GM12878 (cell line): ENCODE data around the gene BARX2. TPM values are rescaled to one million over a fixed set of nuclear protein-coding genes. Genes with fewer than 3 reads are reported as not detected.

Experiments
- ATAC-seq: fragments of 200-7000 bp; cut with Tn5 transposase; 3 replicates; pipeline ENCODE4 v1.9.1; 2020; ENCODE audit warnings: mild to moderate bottlenecking, moderate library complexity
- BruUV-seq: library from RNA; stranded (reverse); fragments of 400-500 nt; replicated peaks from 2 replicates; lab custom pipeline; 2021; lab: Mats Ljungman, UMichigan
- CTCF ChIA-PET: fragments of 300-600 bp; sonication (Branson Sonifier 250); formaldehyde crosslinking; extraction: SDS; loops from one replicate; lab custom pipeline; 2021; ENCODE audit warnings: inconsistent platforms; lab: Yijun Ruan, JAX
- POLR2A ChIA-PET: fragments of 350-600 bp; formaldehyde crosslinking; extraction: SDS; loops from one replicate; lab custom pipeline; 2021; ENCODE audit warnings: inconsistent platforms; lab: Charles Lee
- RAD21 ChIA-PET: fragments of 300-600 bp; sonication (Branson Sonifier 250); formaldehyde crosslinking; loops from one replicate; lab custom pipeline; 2023; ENCODE audit warnings: antibody characterized with exemption; ENCODE audit not compliant: unreplicated experiment; lab: Charles Lee
- SMC1A ChIA-PET: fragments of 300-600 bp; sonication (Branson Sonifier 250); formaldehyde crosslinking; loops from one replicate; lab custom pipeline; 2023; ENCODE audit not compliant: unreplicated experiment, uncharacterized antibody; lab: Charles Lee
- DNase-seq: peaks from one replicate; pipeline ENCODE4 v3.0.0-alpha.2; 2011; ENCODE audit warnings: low read depth, low spot score
- FAIRE-seq: peaks from 3 replicates; lab custom pipeline; 2011; peaks lifted over from hg19 to GRCh38; lab: Jason Lieb, UNC
- H2AFZ ChIP-seq: 2 replicates; pipeline ENCODE4 v1.6.0; 2011; ENCODE audit warnings: low read depth, low read length, control low read depth; ENCODE audit not compliant: control insufficient read depth
- H3K27ac ChIP-seq: 2 replicates; pipeline ENCODE4 v1.5.1; 2011; ENCODE audit warnings: control low read depth; ENCODE audit not compliant: control insufficient read depth, insufficient read depth
- H3K27me3 ChIP-seq, 2 experiments: replicated peaks in 1 of 2; 2 replicates each; pipeline versions ENCODE4 v1.6.0 to v1.6.1; 2011; ENCODE audit warnings: low read length in 1 of 2; ENCODE audit not compliant: control insufficient read depth in 2 of 2, insufficient read depth in 2 of 2
- H3K36me3 ChIP-seq, 2 experiments: 2 replicates each; pipeline ENCODE4 v1.5.1; 2011; ENCODE audit warnings: low read length in 1 of 2; ENCODE audit not compliant: control insufficient read depth in 2 of 2, insufficient read depth in 2 of 2
- H3K4me1 ChIP-seq: 2 replicates; pipeline ENCODE4 v1.6.1; 2011; ENCODE audit warnings: mild to moderate bottlenecking, low read length, moderate library complexity, mixed read lengths; ENCODE audit not compliant: control insufficient read depth, insufficient read depth
- H3K4me2 ChIP-seq: 2 replicates; pipeline ENCODE4 v1.6.0; 2011; ENCODE audit warnings: control low read depth; ENCODE audit not compliant: control insufficient read depth, insufficient read depth
- H3K4me3 ChIP-seq: fragments of 200-600 bp; sonication (generic); 2 replicates; pipeline ENCODE4 v1.5.1; 2016
- H3K79me2 ChIP-seq: 2 replicates; pipeline ENCODE4 v1.6.0; 2011; ENCODE audit warnings: low read length; ENCODE audit not compliant: control insufficient read depth, insufficient read depth
- H3K9ac ChIP-seq: 2 replicates; pipeline ENCODE4 v1.8.0; 2011; ENCODE audit warnings: low read length, control low read depth, mixed read lengths; ENCODE audit not compliant: control insufficient read depth, insufficient read depth
- H3K9me3 ChIP-seq: replicated peaks from 3 replicates; pipeline ENCODE4 v1.5.1; 2011; ENCODE audit warnings: mild to moderate bottlenecking, low read length; ENCODE audit not compliant: control insufficient read depth, insufficient read depth
- H4K20me1 ChIP-seq: 2 replicates; pipeline ENCODE4 v1.6.0; 2011; ENCODE audit not compliant: control insufficient read depth, insufficient read depth
- ATF7 ChIP-seq: fragments of 450-650 bp; IDR thresholded peaks from 2 replicates; pipeline ENCODE4 v1.6.1; 2016; ENCODE audit warnings: low read depth, mild to moderate bottlenecking
- JUNB ChIP-seq: IDR thresholded peaks from 2 replicates; pipeline ENCODE4 v1.6.1; 2016; ENCODE audit warnings: antibody characterized with exemption, mild to moderate bottlenecking
- MEF2B ChIP-seq: fragments of 450-650 bp; IDR thresholded peaks from 2 replicates; pipeline ENCODE4 v1.6.1; 2018; ENCODE audit warnings: mild to moderate bottlenecking, moderate library complexity; ENCODE audit not compliant: partially characterized antibody, poor library complexity, severe bottlenecking
- NFYA ChIP-seq: IDR thresholded peaks from 2 replicates; pipeline ENCODE4 v1.6.1; 2011; ENCODE audit warnings: low read depth, mild to moderate bottlenecking, low read length, improper control_type of control experiment, borderline replicate concordance
- NRF1 ChIP-seq: conservative IDR thresholded peaks from 2 replicates; pipeline ENCODE4 v1.6.1; 2011; ENCODE audit warnings: mild to moderate bottlenecking, low read depth, low read length, improper control_type of control experiment
- SMAD5 ChIP-seq: IDR thresholded peaks from 2 replicates; pipeline ENCODE4 v1.6.1; 2016; ENCODE audit warnings: antibody characterized with exemption, low read depth
- SREBF2 ChIP-seq: IDR thresholded peaks from 2 replicates; pipeline ENCODE4 v1.6.1; 2012; ENCODE audit warnings: mild to moderate bottlenecking, low read length
- STAT1 ChIP-seq: fragments of 450-650 bp; conservative IDR thresholded peaks from 2 replicates; pipeline ENCODE4 v1.6.1; 2014; ENCODE audit warnings: antibody characterized with exemption, mild to moderate bottlenecking
- ZBTB33 ChIP-seq: fragments of 450-650 bp; IDR thresholded peaks from 2 replicates; pipeline ENCODE4 v1.6.1; 2017; ENCODE audit warnings: mild to moderate bottlenecking
- ZNF217 ChIP-seq: fragments of 450-650 bp; IDR thresholded peaks from 2 replicates; pipeline ENCODE4 v1.6.1; 2017; ENCODE audit warnings: antibody characterized with exemption, mild to moderate bottlenecking
- WGBS: methylation state at CpG from one replicate; pipeline ENCODE4 v1.1.6; 2016; ENCODE audit warnings: low lambda C conversion rate; ENCODE audit not compliant: insufficient replicate concordance, insufficient coverage; ENCODE audit errors: missing lambda C conversion rate; 5-methylcytosine and 5-hydroxymethylcytosine counted together
- in situ Hi-C: fragments of 300-500 bp; cut with MboI; formaldehyde crosslinking; loops from 9 replicates; pipeline ENCODE4 v1.14.3; 2018; ENCODE audit warnings: mixed read lengths
- intact Hi-C: fragments of 100-400 bp; cut with micrococcal nuclease; formaldehyde crosslinking; loops from one replicate; pipeline ENCODE4 v1.14.2; 2022; ENCODE audit not compliant: unreplicated experiment
- polyA plus RNA-seq, 11 experiments: library from polyadenylated mRNA; depleted of rRNA in 4 of 11; unstranded in 6 of 11; stranded (reverse) in 5 of 11; fragments of >200 nt; fragmentation: Nextera tagmentation in 4 of 11; fragmentation: Illumina TruSeq in 1 of 11; extraction: Ambion mirVana in 4 of 11; extraction: Trizol in 1 of 11; gene quantifications; 1 replicate in 1 of 11; 2 replicates in 10 of 11; pipeline versions ENCODE4 v1.2.1 to v1.2.3, GENCODE V29; 2011 to 2016; ENCODE audit warnings: inconsistent platforms in 2 of 11, missing spikeins in 2 of 11, low read depth in 1 of 11
- total RNA-seq, 4 experiments: library from RNA; depleted of rRNA in 3 of 4; stranded (reverse); fragments of >200 nt in 3 of 4; fragmentation: Illumina TruSeq in 1 of 4; extraction: Trizol in 1 of 4; gene quantifications; 2 replicates each; pipeline versions ENCODE4 v1.2.1 to v1.2.3, GENCODE V29; 2013 to 2021

BARX2 gene
- total and polyA plus RNA-seq, 10 of the 15 experiments (the other 5 are each of a cell fraction or from before 2014, with no cell fraction given) = 0.07 to 0.84 TPM; not detected in 8

GRCh38 chr11:129445226-129445625, 69.6 kb downstream of the BARX2 start:
- no peak overlapping the region for H3K4me2 ChIP-seq
- POLR2A ChIA-PET = interaction anchor here (0.5 kb wide), 1 partner anchor 37 kb away, joined by 3 read pairs; no protein-coding TSS in a partner anchor
- CTCF ChIA-PET = no interaction called here
- in situ Hi-C loops = no loop called here
- no peaks in the 10 kb centered on the region for H3K27me3 ChIP-seq
- intact Hi-C loops = no loop called here
- no peaks in the 10 kb centered on the region for H3K9me3 ChIP-seq
- DNase-seq (no peak), ATAC-seq (no peak), FAIRE-seq (no peak)
- WGBS = 60% methylated on average over 9 of the region's 9 CpGs
- no peaks in the 10 kb centered on the region for H4K20me1 ChIP-seq
- H3K27ac ChIP-seq = no peak overlapping the region
- no peak overlapping the region for H2AFZ ChIP-seq
- no TSS peak for BruUV-seq
- no peak overlapping the region for H3K4me3 ChIP-seq
- H3K79me2 ChIP-seq = no peaks in the 10 kb centered on the region
- no peak overlapping the region for H3K9ac ChIP-seq
- SMC1A ChIA-PET = no interaction called here
- no peak for TF ChIP-seq STAT1
- TF ChIP-seq, all 136 proteins: peak for 0
- H3K36me3 ChIP-seq = no peaks in the 10 kb centered on the region
- H3K4me1 ChIP-seq = no peaks in the 10 kb centered on the region
- RAD21 ChIA-PET = no interaction called here

GRCh38 chr11:129446572-129446971, 70.9 kb downstream of the BARX2 start:
- Histone ChIP-seq H3K9me3 (no peaks in the 10 kb centered on the region), H3K36me3 (no peaks in the 10 kb centered on the region), H2AFZ (no peak overlapping the region), H4K20me1 (no peaks in the 10 kb centered on the region), H3K79me2 (no peaks in the 10 kb centered on the region), H3K4me2 (no peak overlapping the region), H3K4me1 (no peaks in the 10 kb centered on the region), H3K27ac (no peak overlapping the region), H3K4me3 (no peak overlapping the region), H3K27me3 (no peaks in the 10 kb centered on the region), H3K9ac (no peak overlapping the region)
- ChIA-PET RAD21 (no interaction called here), SMC1A (no interaction called here), POLR2A (no interaction called here), CTCF (no interaction called here)
- in situ Hi-C loops = no loop called here
- no peak for DNase-seq
- intact Hi-C loops = no loop called here
- BruUV-seq = no TSS peak
- no peak for ATAC-seq
- TF ChIP-seq JUNB (no peak), ZNF217 (no peak), NRF1 (no peak), SMAD5 (no peak), ATF7 (no peak), MEF2B (no peak), ZBTB33 (no peak), SREBF2 (no peak), NFYA (no peak)
- TF ChIP-seq, all 136 proteins: peak for 0
- WGBS = 43% methylated on average over 3 of the region's 3 CpGs
- FAIRE-seq = no peak
